ENCODE measurements around the gene LIG1. TPM values are rescaled to one million over a fixed set of nuclear protein-coding genes. Genes with fewer than 3 reads are reported as not detected.
A peak's percentile ranks its signal among the peaks of the same experiment; 100 is the strongest.

The LIG1 gene
- total RNA-seq, 4 donors from 2014 or later, result 30.0 to 66.1 (median 44.4) TPM

DNA sequence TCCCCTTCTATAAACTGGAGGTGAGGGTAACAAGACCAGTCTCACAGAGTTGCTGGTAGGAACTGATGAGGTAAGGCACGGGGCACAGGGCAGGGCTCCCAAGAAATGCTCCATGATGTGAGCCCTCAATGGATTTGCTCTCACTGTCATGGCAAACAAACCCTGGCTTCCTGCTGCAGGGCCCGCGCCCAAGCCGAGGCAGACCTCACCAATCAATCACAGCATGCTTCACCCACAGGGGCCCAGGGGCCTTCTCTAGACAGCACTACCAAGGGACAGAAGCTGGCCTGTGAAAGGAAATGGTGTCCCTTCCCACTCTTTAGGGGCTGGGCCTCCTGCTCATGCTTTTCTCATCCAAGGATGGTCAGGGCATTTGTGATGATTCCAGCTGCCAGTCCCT is 33.6 kb downstream of the LIG1 start:
- WGBS, result no CpG with 5 or more reads among the region's 4 CpGs
- no peaks in the 10 kb centered on the region for H3K9me3 ChIP-seq
- H3K27me3 ChIP-seq, result no peaks in the 10 kb centered on the region
- TF ChIP-seq POLR2AphosphoS5 (IDR thresholded peaks at IDR 0.05) (no peak), EP300 (IDR thresholded peaks at IDR 0.05) (no peak), POLR2A (IDR thresholded peaks at IDR 0.05) (no peak)
- TF ChIP-seq, protein P1, sequence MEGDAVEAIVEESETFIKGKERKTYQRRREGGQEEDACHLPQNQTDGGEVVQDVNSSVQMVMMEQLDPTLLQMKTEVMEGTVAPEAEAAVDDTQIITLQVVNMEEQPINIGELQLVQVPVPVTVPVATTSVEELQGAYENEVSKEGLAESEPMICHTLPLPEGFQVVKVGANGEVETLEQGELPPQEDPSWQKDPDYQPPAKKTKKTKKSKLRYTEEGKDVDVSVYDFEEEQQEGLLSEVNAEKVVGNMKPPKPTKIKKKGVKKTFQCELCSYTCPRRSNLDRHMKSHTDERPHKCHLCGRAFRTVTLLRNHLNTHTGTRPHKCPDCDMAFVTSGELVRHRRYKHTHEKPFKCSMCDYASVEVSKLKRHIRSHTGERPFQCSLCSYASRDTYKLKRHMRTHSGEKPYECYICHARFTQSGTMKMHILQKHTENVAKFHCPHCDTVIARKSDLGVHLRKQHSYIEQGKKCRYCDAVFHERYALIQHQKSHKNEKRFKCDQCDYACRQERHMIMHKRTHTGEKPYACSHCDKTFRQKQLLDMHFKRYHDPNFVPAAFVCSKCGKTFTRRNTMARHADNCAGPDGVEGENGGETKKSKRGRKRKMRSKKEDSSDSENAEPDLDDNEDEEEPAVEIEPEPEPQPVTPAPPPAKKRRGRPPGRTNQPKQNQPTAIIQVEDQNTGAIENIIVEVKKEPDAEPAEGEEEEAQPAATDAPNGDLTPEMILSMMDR (IDR thresholded peaks at IDR 0.05), result no peak
- H3K4me1 ChIP-seq, result no peaks in the 10 kb centered on the region
- H3K4me3 ChIP-seq, result no peak overlapping the region
- H3K36me3 ChIP-seq, result peaks cover 44% of the 10 kb centered on the region
- no peak for DNase-seq (ENCODE audit: low spot score in 2 of 2)
- no peak overlapping the region for H3K27ac ChIP-seq

DNA sequence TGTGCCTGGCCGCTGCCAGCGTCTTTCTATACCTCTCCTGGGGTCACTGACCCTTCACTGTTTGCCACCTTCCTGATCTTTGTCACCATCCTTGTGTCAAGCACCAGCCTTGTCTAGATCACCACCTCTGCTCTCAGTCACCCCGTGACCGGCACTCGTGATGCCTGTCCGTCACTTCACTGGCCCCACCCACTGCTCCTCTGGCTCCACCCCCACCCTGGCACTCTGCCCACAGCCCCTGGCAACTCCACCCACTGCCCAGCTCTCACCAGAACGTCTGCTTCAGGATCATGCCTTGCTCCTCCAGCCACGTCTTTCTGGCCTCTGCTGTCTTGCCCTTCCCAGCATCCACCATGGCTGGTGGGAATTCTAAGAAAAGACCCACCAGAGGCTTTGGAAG is 34.7 kb downstream of the LIG1 start:
- 70% methylated on average over 8 of the region's 8 CpGs for WGBS
- H3K36me3 ChIP-seq, result peaks cover 55% of the 10 kb centered on the region
- no peak overlapping the region for H3K4me3 ChIP-seq
- no peaks in the 10 kb centered on the region for H3K27me3 ChIP-seq
- TF ChIP-seq, protein P1 (IDR thresholded peaks at IDR 0.05), result no peak
- TF ChIP-seq POLR2AphosphoS5 (IDR thresholded peaks at IDR 0.05) (no peak), POLR2A (IDR thresholded peaks at IDR 0.05) (no peak), EP300 (IDR thresholded peaks at IDR 0.05) (no peak)
- H3K9me3 ChIP-seq, result no peaks in the 10 kb centered on the region
- no peak for DNase-seq (ENCODE audit: low spot score in 2 of 2)
- H3K27ac ChIP-seq, result no peak overlapping the region
- H3K4me1 ChIP-seq, result no peaks in the 10 kb centered on the region

- Histone ChIP-seq H3K27ac (no peak overlapping the region), H3K4me1 (no peaks in the 10 kb centered on the region), H3K9me3 (no peaks in the 10 kb centered on the region), H3K27me3 (no peaks in the 10 kb centered on the region), H3K36me3 (peaks cover 59% of the 10 kb centered on the region), H3K4me3 (no peak overlapping the region)
- no peak for TF ChIP-seq POLR2A (IDR thresholded peaks at IDR 0.05)
- TF ChIP-seq POLR2AphosphoS5 (IDR thresholded peaks at IDR 0.05), result no peak
- no peak for TF ChIP-seq EP300 (IDR thresholded peaks at IDR 0.05)
- TF ChIP-seq, protein P1 (IDR thresholded peaks at IDR 0.05), result no peak
- no peak for DNase-seq (ENCODE audit: low spot score in 2 of 2)
- WGBS, result 93% methylated on average over 6 of the region's 6 CpGs
These were observed 37.0 kb downstream of the LIG1 start for GRCh38 chr19:48133094-48133493.

GRCh38 chr19:48127561-48127960 is 42.6 kb downstream of the LIG1 start:
- 98% methylated on average over 6 of the region's 6 CpGs for WGBS
- Histone ChIP-seq H3K36me3 (peaks cover 66% of the 10 kb centered on the region), H3K4me1 (peaks cover 12% of the 10 kb centered on the region), H3K27me3 (no peaks in the 10 kb centered on the region), H3K27ac (no peak overlapping the region), H3K4me3 (no peak overlapping the region), H3K9me3 (no peaks in the 10 kb centered on the region)
- no peak for DNase-seq (ENCODE audit: low spot score in 2 of 2)
- no peak for TF ChIP-seq POLR2A (IDR thresholded peaks at IDR 0.05)
- no peak for TF ChIP-seq EP300 (IDR thresholded peaks at IDR 0.05)
- TF ChIP-seq, protein P1 (IDR thresholded peaks at IDR 0.05), result no peak
- no peak for TF ChIP-seq POLR2AphosphoS5 (IDR thresholded peaks at IDR 0.05)

- peaks cover 20% of the 10 kb centered on the region for H3K4me1 ChIP-seq
- no peaks in the 10 kb centered on the region for H3K27me3 ChIP-seq
- peaks cover 37% of the 10 kb centered on the region for H3K36me3 ChIP-seq
- no peak for DNase-seq (ENCODE audit: low spot score in 2 of 2)
- H3K9me3 ChIP-seq, result no peaks in the 10 kb centered on the region
- H3K4me3 ChIP-seq, result no peak overlapping the region
- WGBS, result 72% methylated on average over 12 of the region's 12 CpGs
- peak overlapping the region; percentile 43 for H3K27ac ChIP-seq
- TF ChIP-seq EP300 (IDR thresholded peaks at IDR 0.05), result no peak
- TF ChIP-seq, protein P1 (IDR thresholded peaks at IDR 0.05), result no peak
These were observed 46.1 kb downstream of the LIG1 start for GRCh38 chr19:48123907-48124651.
